HEK293 (cell line): ENCODE measurements around the gene ZYX.

ENCODE experiments used
- KLF16 ChIP-seq: fragments of 450-650 bp; formaldehyde crosslinking; IDR thresholded peaks from 2 replicates; pipeline ENCODE4 v1.5.1; 2017; ENCODE audit warnings: missing biosample characterization, missing genetic modification characterization
- ZNF140 ChIP-seq: fragments of 450-650 bp; formaldehyde crosslinking; IDR thresholded peaks from 2 replicates; pipeline ENCODE4 v1.5.1; 2016; ENCODE audit warnings: missing biosample characterization, missing genetic modification characterization
- TF ChIP-seq, protein P1 (sequence below): fragments of 450-650 bp; IDR thresholded peaks from 2 replicates; pipeline ENCODE4 v1.5.1; 2018; ENCODE audit warnings: missing biosample characterization, mild to moderate bottlenecking, missing genetic modification characterization

DNA sequence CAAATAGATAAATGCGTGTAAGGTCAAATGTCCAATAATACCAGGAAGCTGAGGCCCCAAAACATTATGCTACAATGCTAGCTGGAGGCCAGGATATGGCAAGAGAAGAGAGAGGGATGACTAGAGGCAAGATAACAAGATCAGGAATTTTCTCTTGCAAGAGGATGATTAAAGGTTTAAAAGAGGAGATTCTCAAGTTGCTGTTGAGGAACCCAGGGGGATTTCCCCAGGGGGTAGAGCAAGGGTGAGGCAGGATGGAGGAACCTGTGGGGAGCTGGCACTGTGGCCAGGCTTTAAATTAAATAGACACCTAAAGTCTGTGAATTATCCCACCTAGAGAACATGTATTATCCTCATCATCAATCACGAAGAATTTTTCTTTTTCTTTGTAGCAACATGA, 58.7 kb downstream of the ZYX start:
- TF ChIP-seq, protein P1, sequence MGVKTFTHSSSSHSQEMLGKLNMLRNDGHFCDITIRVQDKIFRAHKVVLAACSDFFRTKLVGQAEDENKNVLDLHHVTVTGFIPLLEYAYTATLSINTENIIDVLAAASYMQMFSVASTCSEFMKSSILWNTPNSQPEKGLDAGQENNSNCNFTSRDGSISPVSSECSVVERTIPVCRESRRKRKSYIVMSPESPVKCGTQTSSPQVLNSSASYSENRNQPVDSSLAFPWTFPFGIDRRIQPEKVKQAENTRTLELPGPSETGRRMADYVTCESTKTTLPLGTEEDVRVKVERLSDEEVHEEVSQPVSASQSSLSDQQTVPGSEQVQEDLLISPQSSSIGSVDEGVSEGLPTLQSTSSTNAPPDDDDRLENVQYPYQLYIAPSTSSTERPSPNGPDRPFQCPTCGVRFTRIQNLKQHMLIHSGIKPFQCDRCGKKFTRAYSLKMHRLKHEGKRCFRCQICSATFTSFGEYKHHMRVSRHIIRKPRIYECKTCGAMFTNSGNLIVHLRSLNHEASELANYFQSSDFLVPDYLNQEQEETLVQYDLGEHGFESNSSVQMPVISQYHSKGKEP (tag by site-specific recombination), result no peak
- no peak for TF ChIP-seq ZNF140 (tag by site-specific recombination)
- no peak for TF ChIP-seq KLF16 (tag by site-specific recombination)
